ENCODE data around the gene CCDC73. TPM values are rescaled to one million over a fixed set of nuclear protein-coding genes. Genes with fewer than 3 reads are reported as not detected.
"Not testable (repeated sequence)": the region's sequence is repeated elsewhere in the genome, so short reads cannot be mapped to it uniquely, and the experiment has no call there.

Gene CCDC73
- polyA plus RNA-seq, 1 donor: 0.43 TPM

GRCh38 chr11:32705309-32706033 is 89.0 kb downstream of the CCDC73 start:
- DNase-seq: no peak

GRCh38 chr11:32704775-32705174 is 89.7 kb downstream of the CCDC73 start:
- DNase-seq: no peak

GRCh38 chr11:32704261-32704660 is 90.2 kb downstream of the CCDC73 start:
- DNase-seq: no peak

GRCh38 chr11:32701616-32702015 is 92.8 kb downstream of the CCDC73 start:
- DNase-seq: no peak

GRCh38 chr11:32698579-32698978 is 95.9 kb downstream of the CCDC73 start:
- DNase-seq: no peak

- no peak for DNase-seq
These were observed 123.4 kb downstream of the CCDC73 start for GRCh38 chr11:32671051-32671450.

GRCh38 chr11:32659672-32660071 is 134.8 kb downstream of the CCDC73 start:
- no peak for DNase-seq

GRCh38 chr11:32658639-32659406 is 135.6 kb downstream of the CCDC73 start:
- no peak for DNase-seq

- DNase-seq: no peak
These were observed 150.9 kb downstream of the CCDC73 start for GRCh38 chr11:32643526-32643925.

- DNase-seq: no peak
These were observed 153.1 kb downstream of the CCDC73 start for GRCh38 chr11:32641361-32641760.

GRCh38 chr11:32635819-32636218 is 158.6 kb downstream of the CCDC73 start:
- DNase-seq: no peak

- no peak for DNase-seq
These were observed 163.6 kb downstream of the CCDC73 start for GRCh38 chr11:32630844-32631243.

GRCh38 chr11:32616903-32617302 is 177.6 kb downstream of the CCDC73 start:
- no peak for DNase-seq

- no peak for DNase-seq
These were observed 179.0 kb downstream of the CCDC73 start for GRCh38 chr11:32615422-32615821.

- no peak for DNase-seq
These were observed 180.8 kb downstream of the CCDC73 start for GRCh38 chr11:32613500-32614151.

GRCh38 chr11:32610797-32611352 is 183.6 kb downstream of the CCDC73 start:
- DNase-seq: peak; percentile 50

GRCh38 chr11:32608826-32609225 is 185.6 kb downstream of the CCDC73 start:
- DNase-seq: not testable (repeated sequence)

- no peak for DNase-seq
These were observed 188.2 kb downstream of the CCDC73 start for GRCh38 chr11:32606220-32606619.

- no peak for DNase-seq
These were observed 191.6 kb downstream of the CCDC73 start for GRCh38 chr11:32602657-32603415.

GRCh38 chr11:32597921-32598320 is 196.5 kb downstream of the CCDC73 start:
- peak; percentile 65 for DNase-seq

GRCh38 chr11:32596114-32596513 is 198.3 kb downstream of the CCDC73 start:
- DNase-seq: not testable (repeated sequence)

GRCh38 chr11:32594272-32594671 is 200.2 kb downstream of the CCDC73 start:
- DNase-seq: no peak
